ENCODE measurements around the gene APOA5. TPM values are rescaled to one million over a fixed set of nuclear protein-coding genes. Genes with fewer than 3 reads are reported as not detected.
A peak's percentile ranks its signal among the peaks of the same experiment; 100 is the strongest.

Gene APOA5
- total and polyA plus RNA-seq, 9 of the 15 experiments (the other 6 are each of a cell fraction or from before 2014, with no cell fraction given) = not detected

GRCh38 chr11:116773203-116774097 is 18.2 kb downstream of the APOA5 start (continued):
- TF ChIP-seq ZFP91 (CRISPR knock-in tag; IDR thresholded peaks at IDR 0.05) (peak; percentile 2; the same call in 1 of the 2 replicates), CBX3 (IDR thresholded peaks at IDR 0.05; ENCODE audit: borderline replicate concordance in 1 of 2, low read length in 2 of 2) (peak in 1 of 2 experiments; percentile 5; a peak in 1 of 3 replicates)

DNA sequence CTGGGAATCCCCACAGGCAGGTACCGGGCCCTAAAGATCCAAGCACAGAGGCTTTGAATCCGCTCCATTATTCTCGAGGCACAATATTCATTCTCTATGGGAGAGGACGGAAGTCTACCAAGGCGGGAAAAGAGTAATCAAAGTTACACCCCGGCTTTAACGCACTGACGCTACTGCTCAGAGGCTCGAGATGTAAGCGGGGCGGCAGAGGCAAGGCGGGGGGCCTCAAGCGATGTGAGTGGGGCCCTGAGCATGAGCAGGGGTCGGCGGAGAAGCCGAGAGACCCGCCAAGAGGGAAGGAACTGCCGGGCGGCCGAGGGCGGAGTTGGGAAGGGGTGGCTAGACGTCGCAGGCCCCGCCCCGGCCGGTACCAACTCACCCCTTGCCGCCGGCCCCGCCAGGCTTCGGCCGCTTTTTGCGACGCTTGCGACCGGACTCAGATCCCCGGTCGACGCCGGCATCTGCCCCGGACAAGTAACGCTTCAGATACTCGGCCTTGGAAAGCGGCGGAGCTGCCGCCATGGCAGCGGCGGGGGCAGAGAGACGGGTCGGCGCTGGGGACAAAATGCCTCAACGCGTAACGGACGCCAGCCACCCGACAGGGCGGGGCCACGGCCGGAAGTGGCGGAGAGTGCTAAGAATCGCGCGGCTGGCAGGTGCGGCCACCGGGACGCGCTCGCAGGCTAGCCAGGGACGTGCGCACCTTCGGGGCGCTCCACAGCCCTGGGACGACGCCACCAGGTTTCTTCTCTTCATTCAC is 19.1 kb downstream of the APOA5 start, which contains the start of gene BUD13:
BUD13 (minus strand) TSS at position 545 of the 760 bp plus-strand sequence; CDS start at position 522, 23 bp downstream.
- peak; percentile 90 for ATAC-seq
- H3K79me2 ChIP-seq (ENCODE audit: control insufficient read depth, insufficient read depth, low read length) = peaks cover 22% of the 10 kb centered on the region
- CTCF ChIA-PET (ENCODE audit: low intra/inter-chr PET ratio) = no interaction called here
- no peaks in the 10 kb centered on the region for H3K27me3 ChIP-seq (ENCODE audit: control insufficient read depth in 2 of 2, insufficient read depth in 2 of 2, low read length in 2 of 2)
- intact Hi-C loops (cut with micrococcal nuclease) (no loop called here), in situ Hi-C loops (cut with MboI) (no loop called here)
- peaks cover 6% of the 10 kb centered on the region for H3K9me1 ChIP-seq (ENCODE audit: control insufficient read depth, insufficient read depth, low read length)
- H3K4me3 ChIP-seq = peak within 1 kb of the TSS; percentile 96
- H4K20me1 ChIP-seq (replicated peaks; ENCODE audit: control insufficient read depth, insufficient read depth, low read length) = peaks cover 5% of the 10 kb centered on the region; the same call in 1 of the 2 replicates
- BruUV-seq (replicated peaks) = no TSS peak
- H3K27ac ChIP-seq (ENCODE audit: extremely low read depth, low read depth, low read length) = peak within 1 kb of the TSS; percentile 88
- peak within 1 kb of the TSS; percentile 99 for H3K4me2 ChIP-seq (ENCODE audit: insufficient read depth, low read length)
- WGBS (ENCODE audit: insufficient coverage, low coverage, missing lambda C conversion rate) = 1% methylated on average over 54 of the region's 73 CpGs
- peak within 1 kb of the TSS; percentile 75 to 98 for H3K9ac ChIP-seq (ENCODE audit: insufficient read depth in 1 of 2, low read depth in 2 of 2, low read length in 2 of 2)
- H3K36me3 ChIP-seq (ENCODE audit: control insufficient read depth, insufficient read depth, low read length) = peaks cover 38% of the 10 kb centered on the region
- peak within 1 kb of the TSS; percentile 98 for H2AFZ ChIP-seq (ENCODE audit: low read depth, low read length)
- peak; percentile 89 to 93 (median 91) for DNase-seq (ENCODE audit: extremely low read depth in 1 of 4, low spot score in 3 of 4)
- H3K9me3 ChIP-seq (replicated peaks; ENCODE audit: control insufficient read depth, insufficient read depth, low read depth, low read length) = no peaks in the 10 kb centered on the region
- FAIRE-seq = peak; percentile 56
- H3K4me1 ChIP-seq (replicated peaks in 1 of 2; ENCODE audit: control insufficient read depth in 2 of 2, insufficient read depth in 2 of 2, low read length in 2 of 2) = peaks cover 14 to 35% of the 10 kb centered on the region in 2 experiments; a peak in 4 of 5 replicates
- POLR2A ChIA-PET = interaction anchor here (0.7 to 1.5 kb wide), 6 partner anchors 12 to 818 kb away, joined by 3 to 5 read pairs (median 3); no protein-coding TSS in a partner anchor
- TF ChIP-seq MEF2D (tag; conservative IDR thresholded peaks at IDR 0.05; ENCODE audit: low read depth) (no peak), GMEB1 (CRISPR knock-in tag; IDR thresholded peaks at IDR 0.05) (peak; percentile 52), MYC (IDR thresholded peaks at IDR 0.05; ENCODE audit: low read depth, low read length) (peak; percentile 73), MYC (CRISPR knock-in tag; IDR thresholded peaks at IDR 0.05; ENCODE audit: borderline replicate concordance, low read depth) (no peak), ZNF511 (CRISPR knock-in tag; IDR thresholded peaks at IDR 0.05) (peak; percentile 78; the same call in 1 of the 2 replicates), FOXK2 (conservative IDR thresholded peaks at IDR 0.05 in 1 of 2, IDR thresholded peaks at IDR 0.05 in 1 of 2; ENCODE audit: low read depth in 2 of 2) (peak; percentile 18 to 77; a peak in 1 of 4 replicates), ARID3B (CRISPR knock-in tag; IDR thresholded peaks at IDR 0.05; ENCODE audit: borderline replicate concordance) (no peak)

Data from K562 (cell line).